Measurements from ENCODE around the gene MTX1. TPM values are rescaled to one million over a fixed set of nuclear protein-coding genes. Genes with fewer than 3 reads are reported as not detected.

Gene MTX1
- total RNA-seq, 1 experiment from 2014 or later, result 69.1 TPM

DNA sequence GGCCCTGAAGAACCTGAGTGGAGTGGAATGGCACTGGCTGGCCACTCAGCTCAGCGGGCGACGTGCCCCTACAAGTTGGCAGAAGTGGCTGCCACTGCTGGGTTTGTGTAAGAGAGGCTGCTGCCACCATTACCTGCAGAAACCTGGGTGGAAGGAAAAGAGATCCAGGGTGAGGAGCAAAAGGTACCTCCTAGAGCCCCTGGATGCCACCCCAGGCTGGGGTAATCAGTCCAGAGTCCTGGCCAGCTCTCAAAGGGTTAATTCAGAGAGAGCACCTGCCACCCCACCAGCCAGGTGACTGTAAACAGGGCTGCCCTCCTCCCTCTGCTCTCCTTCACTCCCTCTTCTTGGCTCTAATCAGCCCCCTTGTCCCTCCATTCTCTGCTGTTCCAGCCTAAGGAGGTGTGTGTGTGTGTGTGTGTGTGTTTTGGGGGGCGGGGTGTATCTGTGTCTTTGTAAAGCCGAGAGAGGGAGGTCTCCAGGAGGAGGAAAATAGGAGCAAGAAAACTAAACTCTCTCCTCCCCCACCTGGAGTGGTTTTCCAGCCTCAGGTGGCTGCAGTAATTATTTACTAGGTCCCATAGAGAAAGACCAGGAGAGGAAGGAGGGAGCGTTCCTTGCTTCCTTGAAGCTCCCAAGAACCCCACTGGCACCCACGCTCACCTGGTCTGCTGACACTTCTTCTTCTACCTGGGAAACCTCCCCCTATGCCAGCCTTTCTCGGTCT, 22.3 kb upstream of the MTX1 start:
- H3K27me3 ChIP-seq (ENCODE audit: insufficient read depth, low read length), result no peaks in the 10 kb centered on the region
- CTCF ChIA-PET, result interaction anchor here (2.4 kb wide), 1 partner anchor 13 kb away, joined by 9 read pairs; the partner anchor contains the start of gene KRTCAP2
- H3K4me2 ChIP-seq (ENCODE audit: low read length), result no peak overlapping the region
- H3K36me3 ChIP-seq (ENCODE audit: control insufficient read depth in 1 of 2, insufficient read depth in 2 of 2, low read length in 2 of 2), result no peaks in the 10 kb centered on the region
- TF ChIP-seq CEBPB (IDR thresholded peaks at IDR 0.05; ENCODE audit: low read depth) (no peak), SIN3A (IDR thresholded peaks at IDR 0.05; ENCODE audit: low read depth) (no peak), ZNF274 (IDR thresholded peaks at IDR 0.05; ENCODE audit: low read depth, low read length) (no peak), ZFX (IDR thresholded peaks at IDR 0.05) (no peak), FOSL1 (IDR thresholded peaks at IDR 0.05; ENCODE audit: low read depth) (no peak), EGR1 (IDR thresholded peaks at IDR 0.05; ENCODE audit: low read depth) (no peak)
- H2AFZ ChIP-seq (ENCODE audit: low read depth, low read length, poor library complexity, severe bottlenecking), result no peak overlapping the region
- no peaks in the 10 kb centered on the region; a peak in 2 of 4 replicates for H3K4me1 ChIP-seq (ENCODE audit: control insufficient read depth in 1 of 2, insufficient read depth in 2 of 2, low read length in 2 of 2)
- no peak overlapping the region for H3K27ac ChIP-seq (ENCODE audit: low read depth, low read length)
- H3K9me2 ChIP-seq (ENCODE audit: insufficient read depth), result no peaks in the 10 kb centered on the region
- no peaks in the 10 kb centered on the region for H3K79me2 ChIP-seq (ENCODE audit: insufficient read depth, low read length)
- POLR2A ChIA-PET, result interaction anchor here (2.6 kb wide), 1 partner anchor 8 kb away, joined by 11 read pairs; no protein-coding TSS in a partner anchor
- H3K9me3 ChIP-seq (ENCODE audit: control insufficient read depth in 1 of 2, insufficient read depth in 1 of 2, low read depth in 1 of 2, low read length in 2 of 2), result no peaks in the 10 kb centered on the region
- no peak overlapping the region for H3K9ac ChIP-seq (ENCODE audit: low read length)
- no peaks in the 10 kb centered on the region for H4K20me1 ChIP-seq (ENCODE audit: insufficient read depth)
- BruUV-seq (replicated peaks), result no TSS peak
- RAD21 ChIA-PET (ENCODE audit: low non-redundant PET in 1 of 2, low total read pairs in 2 of 2, uncharacterized antibody in 2 of 2, unreplicated experiment in 2 of 2), result no interaction called here
- intact Hi-C loops (cut with micrococcal nuclease), result no loop called here
- ATAC-seq, result no peak
- H3K4me3 ChIP-seq (replicated peaks in 1 of 2; ENCODE audit: low read depth in 1 of 2, low read length in 2 of 2), result no peak overlapping the region
- no peak for DNase-seq (ENCODE audit: low read depth, low spot score)

DNA sequence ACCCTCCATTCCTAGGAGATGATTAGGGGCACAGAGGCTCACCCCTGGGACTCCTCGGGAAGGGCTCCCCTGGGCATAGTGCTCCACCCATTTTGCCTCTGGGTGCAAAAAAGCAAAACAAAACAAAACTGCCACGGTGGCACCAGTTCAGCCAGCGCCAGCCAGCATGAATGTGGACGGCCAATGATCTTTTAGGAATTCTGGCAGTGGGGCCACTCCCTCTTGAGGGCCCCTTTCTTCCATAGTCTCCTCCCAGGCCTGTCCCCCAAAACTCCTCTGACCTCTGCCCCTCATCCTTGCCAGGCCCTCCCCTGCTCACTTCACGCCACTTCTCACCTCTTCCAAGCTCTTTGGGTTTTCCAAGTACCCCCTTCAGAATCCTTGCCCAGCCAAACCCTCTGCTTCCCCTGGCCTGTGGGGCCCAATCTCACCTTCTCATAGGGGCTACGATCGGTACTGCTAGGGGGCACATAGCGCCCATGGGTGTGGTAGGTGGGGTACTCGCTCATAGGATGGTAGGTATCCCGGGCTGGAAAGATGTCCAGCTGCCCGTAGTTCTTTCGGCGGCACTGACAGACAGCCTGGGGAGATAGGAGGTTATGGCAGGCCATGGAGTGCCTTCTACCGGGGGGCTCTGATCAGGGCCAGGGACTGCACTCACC, 21.6 kb upstream of the MTX1 start:
- Histone ChIP-seq H3K9me3 (ENCODE audit: control insufficient read depth in 1 of 2, insufficient read depth in 1 of 2, low read depth in 1 of 2, low read length in 2 of 2) (no peaks in the 10 kb centered on the region), H3K4me2 (ENCODE audit: low read length) (no peak overlapping the region), H3K4me1 (ENCODE audit: control insufficient read depth in 1 of 2, insufficient read depth in 2 of 2, low read length in 2 of 2) (no peaks in the 10 kb centered on the region; a peak in 2 of 4 replicates), H3K27me3 (ENCODE audit: insufficient read depth, low read length) (no peaks in the 10 kb centered on the region), H3K9ac (ENCODE audit: low read length) (no peak overlapping the region), H3K4me3 (replicated peaks in 1 of 2; ENCODE audit: low read depth in 1 of 2, low read length in 2 of 2) (no peak overlapping the region), H3K79me2 (ENCODE audit: insufficient read depth, low read length) (no peaks in the 10 kb centered on the region), H2AFZ (ENCODE audit: low read depth, low read length, poor library complexity, severe bottlenecking) (no peak overlapping the region), H4K20me1 (ENCODE audit: insufficient read depth) (no peaks in the 10 kb centered on the region), H3K27ac (ENCODE audit: low read depth, low read length) (no peak overlapping the region), H3K9me2 (ENCODE audit: insufficient read depth) (no peaks in the 10 kb centered on the region), H3K36me3 (ENCODE audit: control insufficient read depth in 1 of 2, insufficient read depth in 2 of 2, low read length in 2 of 2) (no peaks in the 10 kb centered on the region)
- ChIA-PET RAD21 (ENCODE audit: low non-redundant PET in 1 of 2, low total read pairs in 2 of 2, uncharacterized antibody in 2 of 2, unreplicated experiment in 2 of 2) (no interaction called here), POLR2A (no interaction called here), CTCF (no interaction called here)
- no peak for TF ChIP-seq CBX3 (IDR thresholded peaks at IDR 0.05; ENCODE audit: low read depth)
- TF ChIP-seq FOSL1 (IDR thresholded peaks at IDR 0.05; ENCODE audit: low read depth), result no peak
- no peak for TF ChIP-seq SRF (IDR thresholded peaks at IDR 0.05; ENCODE audit: low read depth)
- TF ChIP-seq POLR2AphosphoS5 (IDR thresholded peaks at IDR 0.05; ENCODE audit: low read depth, low read length), result no peak
- TF ChIP-seq CTCF (IDR thresholded peaks at IDR 0.05 in 2 of 3, conservative IDR thresholded peaks at IDR 0.05 in 1 of 3; ENCODE audit: borderline replicate concordance in 1 of 3, insufficient read depth in 1 of 3, low read depth in 2 of 3, low read length in 2 of 3), result no peak
- no peak for TF ChIP-seq ZNF274 (IDR thresholded peaks at IDR 0.05; ENCODE audit: low read depth, low read length)
- TF ChIP-seq EZH2phosphoT487 (IDR thresholded peaks at IDR 0.05; ENCODE audit: borderline replicate concordance), result no peak
- no peak for TF ChIP-seq EZH2 (IDR thresholded peaks at IDR 0.05)
- no peak for TF ChIP-seq MAX (IDR thresholded peaks at IDR 0.05)
- TF ChIP-seq, protein P1, sequence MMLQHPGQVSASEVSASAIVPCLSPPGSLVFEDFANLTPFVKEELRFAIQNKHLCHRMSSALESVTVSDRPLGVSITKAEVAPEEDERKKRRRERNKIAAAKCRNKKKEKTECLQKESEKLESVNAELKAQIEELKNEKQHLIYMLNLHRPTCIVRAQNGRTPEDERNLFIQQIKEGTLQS (IDR thresholded peaks at IDR 0.05), result no peak
- TF ChIP-seq JUND (IDR thresholded peaks at IDR 0.05), result no peak
- TF ChIP-seq YY1 (IDR thresholded peaks at IDR 0.05; ENCODE audit: extremely low read depth, insufficient replicate concordance, low read depth, low read length), result no peak
- TF ChIP-seq ZFX (IDR thresholded peaks at IDR 0.05), result no peak
- no peak for TF ChIP-seq CEBPB (IDR thresholded peaks at IDR 0.05; ENCODE audit: low read depth)
- TF ChIP-seq EGR1 (IDR thresholded peaks at IDR 0.05; ENCODE audit: low read depth), result no peak
- DNase-seq (ENCODE audit: low read depth, low spot score) (no peak), ATAC-seq (no peak)
- intact Hi-C loops (cut with micrococcal nuclease), result no loop called here
- BruUV-seq (replicated peaks), result no TSS peak
